ENCODE results near the gene DTX2. TPM values are rescaled to one million over a fixed set of nuclear protein-coding genes. Genes with fewer than 3 reads are reported as not detected.
A peak's percentile ranks its signal among the peaks of the same experiment; 100 is the strongest.
"Not testable (repeated sequence)": the region's sequence is repeated elsewhere in the genome, so short reads cannot be mapped to it uniquely, and the experiment has no call there.

Gene DTX2
- total RNA-seq (2014; rRNA removed), result 27.0 and 37.6 TPM in 2 replicates
- percentile 69 among the genes with signal in this experiment for Bru-seq, nascent RNA
- BruChase-seq, experiment 1, labeled RNA remaining after a 6-hour chase, result percentile 72 among the genes with signal in this experiment
- BruChase-seq, experiment 2, labeled RNA remaining after a 2-hour chase, result percentile 70 among the genes with signal in this experiment
- long read RNA-seq, transcript DTX2-206 (11 exons, 2,623 nt), result major isoform, 5 of 43 reads
- long read RNA-seq, partial matches to known transcripts, result 18 of 43 reads
- long read RNA-seq, other reads (novel, unspliced or antisense), result 16 of 43 reads

DNA sequence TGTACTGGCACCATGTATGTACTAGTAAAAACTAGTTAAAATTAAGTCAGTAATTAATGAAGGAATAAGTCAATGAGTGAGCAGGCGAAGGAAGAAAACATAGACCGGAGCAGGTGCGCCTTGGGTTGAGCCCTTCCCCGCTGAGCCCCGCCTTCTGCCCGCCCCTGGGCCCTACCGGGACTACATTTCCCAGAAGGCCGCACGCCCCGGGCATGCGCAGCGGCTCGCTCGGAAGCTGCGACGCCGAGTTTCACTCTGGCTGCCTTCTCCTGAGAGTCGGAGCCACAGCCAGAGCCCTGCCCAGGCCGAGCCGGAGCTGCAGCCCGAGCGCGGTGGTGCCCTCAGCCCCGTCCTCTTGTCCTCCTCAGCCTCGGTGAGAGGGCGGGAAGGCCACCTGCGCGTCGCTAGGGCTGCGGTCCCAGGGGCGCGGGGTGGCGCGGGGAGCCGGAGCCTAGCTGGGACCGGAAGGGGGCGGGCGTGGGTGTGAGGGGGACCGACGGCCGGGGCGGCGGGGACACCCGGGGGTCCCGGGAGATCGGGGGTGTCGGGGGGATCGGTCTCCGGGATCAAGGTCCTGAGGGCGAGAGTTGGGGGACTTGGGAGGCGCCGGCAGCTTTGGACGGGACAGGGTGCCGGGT lies at the start of gene DTX2:
TSS of gene DTX2 (plus strand) at position 246 of the 638 bp plus-strand sequence. CDS start 18,801 bp downstream, outside the sequence.
- intact Hi-C loops (cut with micrococcal nuclease); H2AFZ ChIP-seq (ENCODE audit: low read length); H3K9me2 ChIP-seq (replicated peaks; ENCODE audit: low read length); H3K79me2 ChIP-seq (ENCODE audit: low read length); H3F3A ChIP-seq (ENCODE audit: low read length, unreplicated experiment); CTCF ChIA-PET; H3K27me3 ChIP-seq (ENCODE audit: low read length); H3K9ac ChIP-seq (ENCODE audit: low read length); H3K4me1 ChIP-seq (ENCODE audit: insufficient read depth, low read length); H3K4me2 ChIP-seq (ENCODE audit: low read length); POLR2A ChIA-PET (ENCODE audit: unreplicated experiment); H4K20me1 ChIP-seq (ENCODE audit: low read length); H3K9me3 ChIP-seq (ENCODE audit: low read length); H3K27ac ChIP-seq (ENCODE audit: low read length); DNase-seq; H3K36me3 ChIP-seq (ENCODE audit: low read depth, low read length); BruUV-seq (replicated peaks): not testable (repeated sequence)
- peak; percentile 87 for ATAC-seq
- peak within 1 kb of the TSS; percentile 56 for H3K4me3 ChIP-seq (ENCODE audit: low read length)

DNA sequence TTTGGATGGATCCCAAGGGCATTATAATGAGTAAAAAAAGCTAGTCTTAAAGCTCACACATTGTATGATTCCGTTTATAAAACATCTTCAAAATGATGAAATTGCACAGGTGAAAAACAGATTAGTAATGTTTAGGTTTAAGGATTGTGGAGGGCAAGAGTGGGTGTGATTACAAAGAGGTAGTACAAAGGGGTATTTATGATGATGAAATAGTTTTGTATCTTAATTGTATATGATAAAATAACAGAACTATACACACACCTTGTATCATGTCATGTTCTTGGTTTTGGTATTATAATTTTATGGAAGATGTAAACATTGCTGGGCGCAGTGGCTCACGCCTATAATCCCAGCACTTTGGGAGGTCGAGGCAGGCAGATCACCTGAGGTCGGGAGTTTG lies 49.3 kb upstream of the DTX2 start:
- H3K36me3 ChIP-seq (ENCODE audit: low read depth, low read length), result no peaks in the 10 kb centered on the region
- intact Hi-C loops (cut with micrococcal nuclease), result no loop called here
- CTCF ChIA-PET, result no interaction called here

DNA sequence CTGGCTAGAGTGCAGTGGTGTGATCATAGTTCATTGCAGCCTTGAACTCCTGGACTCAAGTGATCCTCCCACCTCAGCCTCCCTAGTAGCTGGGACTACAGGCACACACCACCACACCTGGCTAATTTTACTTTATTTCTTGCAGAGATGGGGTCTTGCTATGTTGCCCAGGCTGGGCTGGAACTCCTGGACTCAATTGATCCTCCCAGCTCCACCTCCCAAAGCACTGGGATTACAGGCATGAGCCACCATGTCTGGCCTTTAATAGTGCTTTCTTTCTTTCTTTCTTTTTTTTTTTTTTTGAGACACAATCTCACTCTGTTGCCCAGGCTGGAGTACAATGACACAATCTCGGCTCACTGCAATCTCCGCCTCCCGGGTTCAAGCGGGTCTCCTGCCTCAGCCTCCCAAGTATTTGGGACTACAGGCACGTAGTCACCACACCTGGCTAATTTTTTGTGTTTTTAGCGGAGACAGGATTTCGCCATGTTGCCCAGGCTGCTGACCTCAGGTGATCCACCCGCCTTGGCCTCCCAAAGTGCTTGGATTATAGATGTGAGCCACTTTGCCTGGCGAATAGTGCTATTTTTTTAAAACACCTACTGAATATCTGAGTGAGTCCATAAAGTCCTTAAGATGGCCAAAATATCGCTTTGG lies 43.7 kb upstream of the DTX2 start:
- H3K4me2 ChIP-seq (ENCODE audit: low read length); intact Hi-C loops (cut with micrococcal nuclease); DNase-seq; H3K27me3 ChIP-seq (ENCODE audit: low read length); CTCF ChIA-PET; H3F3A ChIP-seq (ENCODE audit: low read length, unreplicated experiment); H2AFZ ChIP-seq (ENCODE audit: low read length); ATAC-seq; BruUV-seq (replicated peaks); H3K79me2 ChIP-seq (ENCODE audit: low read length); H3K9me3 ChIP-seq (ENCODE audit: low read length); H3K36me3 ChIP-seq (ENCODE audit: low read depth, low read length); H3K4me3 ChIP-seq (ENCODE audit: low read length); POLR2A ChIA-PET (ENCODE audit: unreplicated experiment); H4K20me1 ChIP-seq (ENCODE audit: low read length); H3K27ac ChIP-seq (ENCODE audit: low read length); H3K9ac ChIP-seq (ENCODE audit: low read length); H3K9me2 ChIP-seq (replicated peaks; ENCODE audit: low read length); H3K4me1 ChIP-seq (ENCODE audit: insufficient read depth, low read length): not testable (repeated sequence)

More for the DNA sequence above, 49.3 kb upstream of the DTX2 start:
- H3K27me3 ChIP-seq (ENCODE audit: low read length), result no peaks in the 10 kb centered on the region
- no peak overlapping the region for H3K9ac ChIP-seq (ENCODE audit: low read length)
- BruUV-seq (replicated peaks), result no TSS peak
- H3K27ac ChIP-seq (ENCODE audit: low read length), result no peak overlapping the region
- ATAC-seq (no peak), DNase-seq (no peak)
- no peaks in the 10 kb centered on the region for H3K4me1 ChIP-seq (ENCODE audit: insufficient read depth, low read length)
- no peak overlapping the region for H3K4me2 ChIP-seq (ENCODE audit: low read length)
- POLR2A ChIA-PET (ENCODE audit: unreplicated experiment), result interaction anchor here (0.7 kb wide), 1 partner anchor 94 kb away, joined by 6 read pairs; no protein-coding TSS in a partner anchor
- H3K79me2 ChIP-seq (ENCODE audit: low read length), result no peaks in the 10 kb centered on the region
- no peak overlapping the region for H2AFZ ChIP-seq (ENCODE audit: low read length)
- H3K9me2 ChIP-seq (replicated peaks; ENCODE audit: low read length), result no peaks in the 10 kb centered on the region
- no peak overlapping the region for H3K4me3 ChIP-seq (ENCODE audit: low read length)
- H4K20me1 ChIP-seq (ENCODE audit: low read length), result no peaks in the 10 kb centered on the region
- no peaks in the 10 kb centered on the region for H3F3A ChIP-seq (ENCODE audit: low read length, unreplicated experiment)
- TF ChIP-seq EZH2phosphoT487 (IDR thresholded peaks at IDR 0.05; ENCODE audit: borderline replicate concordance, low read length), result no peak
- TF ChIP-seq, protein P1, sequence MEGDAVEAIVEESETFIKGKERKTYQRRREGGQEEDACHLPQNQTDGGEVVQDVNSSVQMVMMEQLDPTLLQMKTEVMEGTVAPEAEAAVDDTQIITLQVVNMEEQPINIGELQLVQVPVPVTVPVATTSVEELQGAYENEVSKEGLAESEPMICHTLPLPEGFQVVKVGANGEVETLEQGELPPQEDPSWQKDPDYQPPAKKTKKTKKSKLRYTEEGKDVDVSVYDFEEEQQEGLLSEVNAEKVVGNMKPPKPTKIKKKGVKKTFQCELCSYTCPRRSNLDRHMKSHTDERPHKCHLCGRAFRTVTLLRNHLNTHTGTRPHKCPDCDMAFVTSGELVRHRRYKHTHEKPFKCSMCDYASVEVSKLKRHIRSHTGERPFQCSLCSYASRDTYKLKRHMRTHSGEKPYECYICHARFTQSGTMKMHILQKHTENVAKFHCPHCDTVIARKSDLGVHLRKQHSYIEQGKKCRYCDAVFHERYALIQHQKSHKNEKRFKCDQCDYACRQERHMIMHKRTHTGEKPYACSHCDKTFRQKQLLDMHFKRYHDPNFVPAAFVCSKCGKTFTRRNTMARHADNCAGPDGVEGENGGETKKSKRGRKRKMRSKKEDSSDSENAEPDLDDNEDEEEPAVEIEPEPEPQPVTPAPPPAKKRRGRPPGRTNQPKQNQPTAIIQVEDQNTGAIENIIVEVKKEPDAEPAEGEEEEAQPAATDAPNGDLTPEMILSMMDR (conservative IDR thresholded peaks at IDR 0.05; ENCODE audit: low read depth, low read length), result no peak
- TF ChIP-seq EZH2 (IDR thresholded peaks at IDR 0.05; ENCODE audit: low read length, unreplicated experiment), result no peak
- no peaks in the 10 kb centered on the region for H3K9me3 ChIP-seq (ENCODE audit: low read length)

DNA sequence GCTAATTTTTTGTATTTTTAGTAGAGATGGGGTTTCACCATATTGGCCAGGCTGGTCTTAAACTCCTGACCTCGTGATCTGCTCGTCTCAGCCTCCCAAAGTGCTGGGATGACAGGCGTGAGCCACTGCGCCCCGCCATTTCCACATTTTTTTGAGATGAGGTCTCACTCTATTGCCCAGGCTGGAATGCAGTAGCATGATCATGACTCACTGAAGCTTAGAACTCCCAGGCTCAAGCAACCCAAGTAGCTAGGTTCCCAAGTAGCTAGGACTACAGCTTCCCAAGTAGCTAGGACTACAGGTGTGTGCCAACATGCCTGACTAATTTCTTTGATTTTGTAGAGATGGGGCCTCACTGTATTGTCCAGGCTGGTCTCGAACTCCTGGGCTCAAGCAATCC lies 40.4 kb upstream of the DTX2 start:
- H3K4me3 ChIP-seq (ENCODE audit: low read length); H3K36me3 ChIP-seq (ENCODE audit: low read depth, low read length); POLR2A ChIA-PET (ENCODE audit: unreplicated experiment); H3K9ac ChIP-seq (ENCODE audit: low read length); H3K27ac ChIP-seq (ENCODE audit: low read length); BruUV-seq (replicated peaks); H4K20me1 ChIP-seq (ENCODE audit: low read length); intact Hi-C loops (cut with micrococcal nuclease); CTCF ChIA-PET; H2AFZ ChIP-seq (ENCODE audit: low read length); H3F3A ChIP-seq (ENCODE audit: low read length, unreplicated experiment); H3K27me3 ChIP-seq (ENCODE audit: low read length); H3K4me2 ChIP-seq (ENCODE audit: low read length); H3K9me3 ChIP-seq (ENCODE audit: low read length); H3K9me2 ChIP-seq (replicated peaks; ENCODE audit: low read length); H3K79me2 ChIP-seq (ENCODE audit: low read length): not testable (repeated sequence)
- ATAC-seq (peak; percentile 41), DNase-seq (peak; percentile 55)
- peaks cover 11% of the 10 kb centered on the region for H3K4me1 ChIP-seq (ENCODE audit: insufficient read depth, low read length)
